ENCODE results near the gene LMF2. TPM values are rescaled to one million over a fixed set of nuclear protein-coding genes. Genes with fewer than 3 reads are reported as not detected.
A peak's percentile ranks its signal among the peaks of the same experiment; 100 is the strongest.

LMF2 gene
- polyA plus RNA-seq, 3 donors from 2014 or later = 16.3 to 40.4 (median 20.1) TPM

DNA sequence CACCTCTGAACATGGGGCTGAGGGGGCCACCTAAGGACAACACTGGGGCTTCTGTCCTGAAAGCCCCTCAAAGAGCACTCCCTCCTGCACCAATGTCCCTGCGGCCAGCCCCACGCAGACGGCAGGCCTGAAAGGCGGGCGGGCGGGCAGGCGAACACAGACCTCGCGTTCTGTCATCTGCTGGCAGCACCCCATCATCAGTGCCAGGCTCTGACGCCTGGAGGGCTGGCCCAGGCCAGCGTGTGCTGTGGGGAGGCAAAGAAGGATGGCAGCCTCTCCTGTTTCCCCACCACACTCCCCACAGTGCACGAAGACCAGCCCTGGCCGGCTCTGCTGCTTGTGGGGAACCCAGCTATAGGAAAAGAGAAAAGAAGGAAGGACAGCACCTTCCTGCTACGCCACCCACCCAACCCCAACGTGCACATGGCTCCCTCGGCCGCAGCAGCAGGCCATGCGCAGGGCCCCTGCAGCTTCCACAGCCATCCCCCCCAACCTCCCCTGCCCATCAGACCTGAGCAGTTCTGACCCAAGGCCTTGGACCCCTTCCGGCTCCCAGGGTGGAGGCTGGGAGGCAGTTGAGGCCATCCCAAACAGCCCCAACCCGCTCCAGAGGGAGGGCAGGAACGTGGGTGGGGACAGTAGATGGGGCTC is 36.2 kb downstream of the LMF2 start:
- H3K4me3 Mint-ChIP-seq = peak overlapping the region; percentile 77 to 97 (median 83)
- H3K9me3 Mint-ChIP-seq = peaks cover 0 to 2% (median 0%) of the 10 kb centered on the region in 6 donors
- H3K36me3 Mint-ChIP-seq = peaks cover 4 to 6% (median 4%) of the 10 kb centered on the region in 3 donors
- no peak for DNase-seq
- peaks cover 15 to 30% (median 16%) of the 10 kb centered on the region in 3 donors for H3K27me3 Mint-ChIP-seq (ENCODE audit: low read depth in 3 of 3)
- H3K27ac Mint-ChIP-seq = peak overlapping the region; percentile 91 to 98 (median 96)
- peaks cover 67% of the 10 kb centered on the region in 2 donors for H3K4me1 Mint-ChIP-seq

DNA sequence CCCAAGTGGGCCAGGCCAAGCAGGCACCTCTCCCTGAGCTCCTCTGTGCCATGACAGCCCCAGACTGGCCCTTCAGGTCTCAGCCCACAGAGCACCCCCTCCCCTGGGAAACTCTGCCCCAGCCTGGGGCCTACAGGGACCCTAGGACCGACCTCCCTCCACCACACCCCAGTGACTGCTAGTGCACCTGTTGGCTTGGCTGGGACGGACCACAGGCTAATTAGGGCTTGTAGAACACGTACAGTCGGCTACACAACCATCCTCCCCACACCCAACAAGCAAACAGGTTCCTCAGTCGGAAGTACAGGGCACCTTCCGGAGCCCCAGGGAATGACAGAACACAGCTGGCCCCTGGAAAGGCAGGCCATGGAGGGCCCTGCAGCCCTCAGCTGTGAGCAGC is 37.0 kb downstream of the LMF2 start:
- peak overlapping the region; percentile 91 to 98 (median 96) for H3K27ac Mint-ChIP-seq
- H3K4me3 Mint-ChIP-seq = peak overlapping the region; percentile 77 to 97 (median 83)
- H3K4me1 Mint-ChIP-seq = peaks cover 66 to 67% of the 10 kb centered on the region in 2 donors
- DNase-seq = no peak
- H3K27me3 Mint-ChIP-seq (ENCODE audit: low read depth in 3 of 3) = peaks cover 15 to 23% (median 16%) of the 10 kb centered on the region in 3 donors
- peaks cover 0 to 2% (median 0%) of the 10 kb centered on the region in 6 donors for H3K9me3 Mint-ChIP-seq
- peaks cover 4 to 6% (median 4%) of the 10 kb centered on the region in 3 donors for H3K36me3 Mint-ChIP-seq

DNA sequence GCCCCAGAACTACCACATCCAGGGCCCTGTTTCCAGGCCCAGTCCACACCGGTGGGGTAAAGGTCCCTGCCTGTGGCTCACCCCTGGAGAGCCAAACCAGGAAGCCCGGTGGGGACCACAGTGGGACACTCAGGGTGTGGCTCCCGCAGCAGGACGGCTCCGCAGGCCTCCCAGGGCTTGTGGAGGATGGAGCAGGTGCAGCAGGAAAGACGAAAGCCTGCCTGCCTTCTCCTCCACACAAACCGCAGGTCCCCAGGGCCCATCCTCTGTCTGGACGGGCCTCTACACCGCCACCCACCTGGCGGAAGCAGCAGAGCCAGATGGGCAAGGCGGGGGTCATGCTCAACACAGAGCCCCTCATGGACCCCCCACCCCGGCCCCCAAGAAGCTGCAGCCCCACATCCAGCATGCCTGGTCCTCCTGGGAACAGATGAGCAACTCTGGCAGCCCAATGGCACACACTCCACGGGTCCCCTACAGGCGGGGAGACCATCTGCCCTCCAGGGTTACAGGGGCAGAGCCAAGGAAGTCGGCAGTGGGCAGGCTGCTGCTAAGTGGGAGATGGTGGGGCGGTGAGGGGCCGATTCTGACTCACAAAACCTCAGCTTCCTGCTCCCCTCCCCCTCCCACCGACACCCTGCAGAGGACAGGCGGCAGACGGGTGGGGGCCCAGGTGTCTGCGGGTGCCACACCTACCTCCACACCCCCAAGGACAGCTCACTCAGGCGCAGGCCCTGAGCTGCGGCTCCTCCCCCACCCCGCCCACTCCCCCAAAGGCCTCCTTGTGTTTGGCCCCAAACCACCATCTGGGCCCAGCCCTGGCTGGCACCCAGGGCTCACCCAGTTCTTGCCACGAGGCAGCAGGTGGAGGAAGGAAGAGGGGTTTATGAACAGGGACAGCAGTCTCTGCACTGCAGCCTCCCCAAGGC is 37.9 kb downstream of the LMF2 start:
- Mint-ChIP-seq H3K27me3 (ENCODE audit: low read depth in 3 of 3) (peaks cover 16 to 23% (median 16%) of the 10 kb centered on the region in 3 donors), H3K36me3 (peaks cover 4 to 6% (median 4%) of the 10 kb centered on the region in 3 donors), H3K4me1 (peaks cover 63 to 67% of the 10 kb centered on the region in 2 donors), H3K27ac (peak overlapping the region; percentile 91 to 98 (median 96)), H3K9me3 (peaks cover 0 to 2% (median 0%) of the 10 kb centered on the region in 6 donors), H3K4me3 (peak overlapping the region; percentile 77 to 97 (median 83))
- peak; percentile 99 for DNase-seq

DNA sequence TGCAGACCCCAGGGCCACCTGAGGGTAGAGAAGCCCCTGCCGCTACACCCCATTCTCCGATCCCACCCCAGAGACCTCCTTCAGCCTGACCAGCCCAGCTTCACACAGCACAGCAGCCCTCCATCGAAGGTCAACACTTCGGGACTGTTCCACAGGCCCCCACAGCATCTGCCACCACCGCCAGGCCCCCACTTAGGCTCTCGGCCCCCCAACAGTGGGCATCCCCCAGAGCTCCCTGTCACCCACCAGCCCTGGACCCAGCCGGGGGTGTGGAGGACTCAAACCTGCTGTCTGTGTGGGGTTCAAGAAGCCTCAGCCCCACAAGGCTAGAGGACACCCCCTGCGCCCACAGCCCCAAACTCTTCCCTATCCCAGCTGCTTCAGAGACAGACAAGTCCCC is 38.9 kb downstream of the LMF2 start:
- peak overlapping the region in 4 of 5 donors; percentile 60 to 83 (median 80) for H3K4me3 Mint-ChIP-seq

DNA sequence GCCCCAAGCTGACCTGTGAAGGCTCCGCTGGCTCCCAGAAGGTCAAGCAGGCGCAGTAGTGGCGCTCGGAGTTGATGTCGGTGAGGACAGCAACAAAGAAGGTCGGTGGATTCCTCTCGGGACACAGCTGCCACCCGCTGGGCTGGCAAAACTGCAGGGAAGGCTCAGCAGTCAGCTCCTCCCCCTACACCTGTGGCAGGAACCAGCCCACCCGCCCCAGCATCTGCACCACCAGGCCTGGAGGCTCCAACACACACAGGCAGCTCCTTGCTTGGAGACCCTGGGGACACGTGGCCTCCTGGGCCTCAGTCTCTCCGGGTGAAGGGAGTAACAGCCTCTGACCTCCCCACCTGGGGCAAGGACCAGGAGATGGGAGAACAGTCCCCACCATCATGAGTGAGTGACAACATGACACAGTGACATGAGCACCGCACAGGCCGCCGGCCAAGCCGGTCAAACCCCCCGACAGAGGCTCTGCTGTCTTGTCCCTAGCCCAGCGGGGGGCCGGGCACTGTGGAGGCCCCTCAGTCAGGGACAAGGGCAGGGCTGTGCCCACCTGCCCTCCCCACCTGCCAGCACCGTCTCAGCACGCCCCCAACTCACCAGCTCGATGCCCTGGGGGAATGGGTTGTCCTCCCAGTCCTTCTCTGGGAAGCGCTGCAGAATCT is 39.6 kb downstream of the LMF2 start:
- Mint-ChIP-seq H3K27ac (peak overlapping the region; percentile 29 to 98 (median 94)), H3K4me3 (no peak overlapping the region), H3K36me3 (peaks cover 7 to 11% (median 8%) of the 10 kb centered on the region in 3 donors), H3K27me3 (ENCODE audit: low read depth in 3 of 3) (peaks cover 8 to 14% (median 12%) of the 10 kb centered on the region in 3 donors), H3K4me1 (peaks cover 50 to 52% of the 10 kb centered on the region in 2 donors), H3K9me3 (peaks cover 0 to 2% (median 0%) of the 10 kb centered on the region in 6 donors)
- DNase-seq = no peak

More for the DNA sequence above, 38.9 kb downstream of the LMF2 start:
- DNase-seq = no peak
- Mint-ChIP-seq H3K27ac (peak overlapping the region; percentile 88 to 98 (median 96)), H3K9me3 (peaks cover 0 to 2% (median 0%) of the 10 kb centered on the region in 6 donors), H3K27me3 (ENCODE audit: low read depth in 3 of 3) (peaks cover 12 to 19% (median 16%) of the 10 kb centered on the region in 3 donors), H3K4me1 (peaks cover 57 to 59% of the 10 kb centered on the region in 2 donors), H3K36me3 (peaks cover 6 to 10% (median 7%) of the 10 kb centered on the region in 3 donors)

DNA sequence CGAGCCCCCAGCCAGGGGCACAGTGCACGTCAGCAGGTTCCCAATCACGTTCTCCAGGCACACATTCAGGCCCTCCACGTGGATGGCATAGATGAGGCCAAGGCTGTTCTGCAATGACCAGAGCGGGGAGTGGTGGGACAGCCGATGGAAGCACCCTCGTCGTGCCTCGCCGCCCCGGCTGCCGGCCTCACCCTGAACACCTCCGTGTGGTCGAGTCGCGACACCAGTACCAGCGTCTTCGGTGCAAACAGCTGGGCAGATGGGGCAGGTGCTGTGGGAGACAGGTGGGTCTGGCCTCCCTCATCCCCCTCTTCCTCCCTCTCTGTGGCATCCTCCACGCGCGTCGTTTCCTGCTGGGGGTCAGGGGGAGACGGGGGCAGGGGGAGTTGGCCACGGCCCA is 40.2 kb downstream of the LMF2 start:
- Mint-ChIP-seq H3K9me3 (peaks cover 0 to 2% (median 0%) of the 10 kb centered on the region in 6 donors), H3K27me3 (ENCODE audit: low read depth in 3 of 3) (peaks cover 10 to 13% (median 12%) of the 10 kb centered on the region in 3 donors), H3K4me3 (no peak overlapping the region), H3K36me3 (peaks cover 7 to 11% (median 8%) of the 10 kb centered on the region in 3 donors), H3K27ac (peak overlapping the region in 3 of 6 donors; percentile 68 to 91 (median 82)), H3K4me1 (peaks cover 44 to 46% of the 10 kb centered on the region in 2 donors)
- DNase-seq = no peak

DNA sequence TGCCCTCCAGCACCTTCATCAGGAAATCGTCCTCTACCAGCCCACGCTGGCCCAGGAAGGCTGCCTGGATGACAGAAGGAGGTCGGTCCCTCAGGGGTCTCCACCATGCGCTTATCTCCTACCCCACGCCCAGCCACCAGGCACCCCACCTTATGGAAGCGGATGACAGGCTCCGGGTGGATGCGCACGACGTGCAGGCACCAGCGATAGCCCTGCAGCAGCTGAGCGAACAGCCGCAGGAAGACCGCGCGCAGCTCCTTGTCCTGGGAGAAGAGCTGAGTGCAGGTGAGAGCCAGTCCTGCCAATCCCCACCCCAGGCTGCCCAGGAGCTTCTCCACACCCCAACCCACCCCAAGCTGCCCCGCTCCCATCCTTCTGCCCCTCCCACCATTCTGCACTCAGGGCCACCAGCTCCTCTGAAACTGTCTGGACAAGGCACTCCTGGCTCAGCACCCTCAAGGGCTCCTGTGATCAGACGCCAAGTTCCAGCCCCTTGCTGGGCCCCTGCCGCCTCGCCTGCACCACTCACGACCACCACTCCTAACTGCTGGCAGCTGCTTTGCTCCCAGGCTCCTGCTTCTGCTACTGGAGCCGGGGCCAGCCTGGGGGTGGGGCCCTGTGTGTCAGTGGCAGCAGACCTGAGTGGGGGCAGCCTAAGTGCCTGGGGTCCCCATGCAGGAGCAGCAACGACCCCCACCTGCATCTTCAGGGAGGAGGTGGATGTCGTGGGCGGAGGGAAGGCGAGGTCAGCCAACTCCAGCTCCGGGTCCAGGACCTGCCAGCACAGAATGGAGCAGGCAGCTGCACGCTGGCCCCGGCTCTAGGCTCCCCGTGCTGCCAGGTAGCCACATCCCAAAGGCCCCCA is 42.2 kb downstream of the LMF2 start:
- Mint-ChIP-seq H3K36me3 (peaks cover 7 to 13% (median 11%) of the 10 kb centered on the region in 3 donors), H3K4me3 (no peak overlapping the region), H3K27ac (peak overlapping the region in 1 of 6 donors; percentile 17), H3K27me3 (ENCODE audit: low read depth in 3 of 3) (peaks cover 9 to 10% (median 10%) of the 10 kb centered on the region in 3 donors), H3K9me3 (peaks cover 0 to 2% (median 0%) of the 10 kb centered on the region in 6 donors), H3K4me1 (peaks cover 24 to 29% of the 10 kb centered on the region in 2 donors)
- DNase-seq = no peak

DNA sequence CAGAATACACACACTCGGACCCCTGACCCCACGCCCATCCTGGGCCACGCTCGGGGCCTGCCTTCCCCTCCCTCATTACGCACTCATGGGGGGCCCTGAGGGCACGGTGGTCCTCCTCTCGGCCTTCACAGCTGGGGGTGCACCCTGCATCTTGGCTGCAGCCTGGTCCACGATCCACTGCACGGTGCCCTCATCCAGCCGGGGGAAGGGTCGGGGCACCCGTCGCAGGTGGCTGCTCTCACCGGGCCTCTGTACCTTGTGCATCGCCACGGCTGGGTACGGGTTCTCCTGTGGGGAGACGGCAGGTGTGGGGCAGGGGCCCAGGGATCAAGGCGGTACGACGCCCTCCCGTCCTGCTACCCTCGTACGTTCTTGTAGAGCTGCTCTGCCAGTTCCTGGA is 43.1 kb downstream of the LMF2 start:
- Mint-ChIP-seq H3K27me3 (ENCODE audit: low read depth in 3 of 3) (peaks cover 2 to 4% (median 2%) of the 10 kb centered on the region in 3 donors), H3K27ac (no peak overlapping the region), H3K9me3 (no peaks in the 10 kb centered on the region), H3K4me3 (no peak overlapping the region), H3K36me3 (peaks cover 7 to 13% (median 11%) of the 10 kb centered on the region in 3 donors), H3K4me1 (peaks cover 15 to 20% of the 10 kb centered on the region in 2 donors)
- DNase-seq = no peak

DNA sequence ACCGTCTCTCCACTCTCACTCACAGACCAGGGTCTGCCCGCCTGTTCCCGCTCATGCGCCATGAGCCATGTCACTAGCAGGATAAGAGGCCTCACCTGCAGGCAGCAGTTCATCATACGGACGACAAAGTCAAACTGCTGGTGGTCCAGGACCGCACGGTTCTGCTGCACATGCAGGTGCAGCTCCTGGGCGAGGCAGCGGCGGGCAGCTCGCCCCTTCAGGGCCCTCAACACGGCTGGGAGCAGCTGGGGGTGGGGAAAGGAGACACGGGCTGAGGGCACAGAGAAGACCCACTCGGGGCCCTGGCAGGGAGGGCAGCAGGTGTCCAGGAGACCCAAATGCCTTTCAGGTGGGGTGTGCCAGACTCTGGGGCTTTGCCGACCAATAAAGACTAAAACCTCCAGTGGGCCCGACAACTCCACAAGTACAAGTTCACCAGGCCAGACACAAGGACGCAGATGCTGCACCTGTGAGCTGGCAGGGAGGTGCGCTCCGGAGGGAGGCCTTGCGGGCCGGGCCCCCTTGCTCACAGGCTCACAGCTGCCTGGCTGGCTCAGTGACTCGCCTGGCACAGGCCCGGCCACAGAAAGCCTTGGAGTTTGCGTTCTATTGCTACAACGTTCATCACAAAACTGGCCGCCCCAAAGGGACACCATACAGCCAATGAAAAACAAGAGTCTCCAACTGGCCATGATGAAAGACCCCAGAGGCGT is 44.2 kb downstream of the LMF2 start:
- no peaks in the 10 kb centered on the region for H3K9me3 Mint-ChIP-seq
- peaks cover 4 to 9% of the 10 kb centered on the region in 2 donors for H3K4me1 Mint-ChIP-seq
- no peak for DNase-seq
- peaks cover 3 to 4% (median 3%) of the 10 kb centered on the region in 3 donors for H3K27me3 Mint-ChIP-seq (ENCODE audit: low read depth in 3 of 3)
- peaks cover 13 to 14% (median 13%) of the 10 kb centered on the region in 3 donors for H3K36me3 Mint-ChIP-seq
- H3K27ac Mint-ChIP-seq = peak overlapping the region in 4 of 6 donors; percentile 34 to 62 (median 52)
- H3K4me3 Mint-ChIP-seq = no peak overlapping the region

DNA sequence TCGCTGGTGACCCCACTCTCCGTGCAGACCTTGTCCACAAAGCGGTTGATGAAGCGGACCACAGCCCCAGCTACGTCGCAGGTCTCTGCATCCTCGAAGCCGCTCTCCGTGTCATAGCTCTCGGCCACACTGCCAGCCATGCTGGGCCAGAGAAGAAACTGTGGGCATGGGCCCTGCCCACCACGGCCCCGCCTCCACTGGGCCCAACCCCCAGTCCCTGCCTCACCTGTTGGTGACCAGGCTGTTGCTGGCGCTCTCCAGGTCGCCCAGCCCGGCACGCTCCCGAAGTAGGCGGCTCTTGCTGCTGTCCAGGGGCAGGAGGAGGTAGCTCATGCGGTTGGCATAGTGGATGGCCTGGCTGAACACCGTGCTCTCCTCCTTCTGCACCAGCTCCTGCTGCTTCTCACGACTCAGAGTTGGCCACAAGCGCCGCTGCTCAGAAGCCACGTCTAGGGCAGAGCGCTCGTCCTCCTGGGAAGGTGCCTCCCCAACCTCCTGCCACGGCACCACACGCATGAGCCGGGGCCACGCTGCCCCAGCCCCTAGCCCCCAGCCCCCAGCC is 45.4 kb downstream of the LMF2 start:
- H3K9me3 Mint-ChIP-seq = no peaks in the 10 kb centered on the region
- H3K4me3 Mint-ChIP-seq = no peak overlapping the region
- H3K27ac Mint-ChIP-seq = no peak overlapping the region
- H3K27me3 Mint-ChIP-seq (ENCODE audit: low read depth in 3 of 3) = peaks cover 5% of the 10 kb centered on the region in 3 donors
- no peak for DNase-seq
- H3K36me3 Mint-ChIP-seq = peaks cover 13 to 17% (median 13%) of the 10 kb centered on the region in 3 donors
- peaks cover 4 to 7% of the 10 kb centered on the region in 2 donors for H3K4me1 Mint-ChIP-seq

DNA sequence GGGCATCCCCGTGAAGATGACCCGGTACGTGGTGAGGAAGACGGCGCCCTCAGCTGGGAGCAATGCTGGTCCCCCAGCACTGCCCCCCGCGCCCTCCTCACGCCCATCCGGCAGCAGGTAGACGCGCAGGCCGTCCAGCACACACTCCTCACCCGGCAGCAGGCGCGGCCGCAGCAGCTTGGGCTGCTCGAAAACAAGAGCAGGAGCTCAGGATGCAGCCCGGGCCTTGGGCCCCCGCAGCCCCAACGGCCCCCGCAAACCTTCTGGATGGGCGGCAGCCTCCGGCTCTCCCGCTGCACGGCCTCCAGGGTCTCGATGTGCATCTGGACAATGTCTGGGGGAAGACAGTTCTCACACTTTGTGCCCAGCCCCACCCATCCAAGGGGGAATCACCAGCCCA is 46.0 kb downstream of the LMF2 start:
- Mint-ChIP-seq H3K27ac (no peak overlapping the region), H3K4me3 (no peak overlapping the region), H3K36me3 (peaks cover 9 to 12% (median 9%) of the 10 kb centered on the region in 3 donors), H3K4me1 (peaks cover 0 to 1% of the 10 kb centered on the region in 2 donors), H3K27me3 (ENCODE audit: low read depth in 3 of 3) (peaks cover 5 to 7% (median 5%) of the 10 kb centered on the region in 3 donors), H3K9me3 (no peaks in the 10 kb centered on the region)
- no peak for DNase-seq

Measured in immature natural killer cell (primary cell).